Measurements from ENCODE around the gene KMT2C.
"Not testable (repeated sequence)": the region's sequence is repeated elsewhere in the genome, so short reads cannot be mapped to it uniquely, and the experiment has no call there.

Gene KMT2C

GRCh38 chr7:152402384-152403250 is 33.2 kb downstream of the KMT2C start:
- DNase-seq (ENCODE audit: low read depth in 3 of 3): no peak

GRCh38 chr7:152399344-152399743 is 36.5 kb downstream of the KMT2C start:
- no peak for DNase-seq (ENCODE audit: low read depth in 3 of 3)

GRCh38 chr7:152395112-152395511 is 40.7 kb downstream of the KMT2C start:
- no peak for DNase-seq (ENCODE audit: low read depth in 3 of 3)

- not testable (repeated sequence) for DNase-seq (ENCODE audit: low read depth in 3 of 3)
These were observed 41.6 kb downstream of the KMT2C start for GRCh38 chr7:152394214-152394613.

GRCh38 chr7:152392254-152392653 is 43.5 kb downstream of the KMT2C start:
- DNase-seq (ENCODE audit: low read depth in 3 of 3): no peak

GRCh38 chr7:152386136-152386764 is 49.6 kb downstream of the KMT2C start:
- DNase-seq (ENCODE audit: low read depth in 3 of 3): not testable (repeated sequence)

- not testable (repeated sequence) for DNase-seq (ENCODE audit: low read depth in 3 of 3)
These were observed 51.3 kb downstream of the KMT2C start for GRCh38 chr7:152384235-152385200.

GRCh38 chr7:152383341-152384234 is 52.2 kb downstream of the KMT2C start:
- DNase-seq (ENCODE audit: low read depth in 3 of 3): no peak

GRCh38 chr7:152382244-152382643 is 53.6 kb downstream of the KMT2C start:
- DNase-seq (ENCODE audit: low read depth in 3 of 3): peak in 1 of 3 experiments; percentile 13

GRCh38 chr7:152380931-152381578 is 54.7 kb downstream of the KMT2C start:
- not testable (repeated sequence) for DNase-seq (ENCODE audit: low read depth in 3 of 3)

- DNase-seq (ENCODE audit: low read depth in 3 of 3): not testable (repeated sequence)
These were observed 57.3 kb downstream of the KMT2C start for GRCh38 chr7:152378497-152378896.

- DNase-seq (ENCODE audit: low read depth in 3 of 3): not testable (repeated sequence)
These were observed 58.9 kb downstream of the KMT2C start for GRCh38 chr7:152376716-152377484.

- DNase-seq (ENCODE audit: low read depth in 3 of 3): no peak
These were observed 65.5 kb downstream of the KMT2C start for GRCh38 chr7:152370297-152370696.

- DNase-seq (ENCODE audit: low read depth in 3 of 3): no peak
These were observed 66.3 kb downstream of the KMT2C start for GRCh38 chr7:152369518-152369917.

GRCh38 chr7:152367170-152367569 is 68.6 kb downstream of the KMT2C start:
- no peak for DNase-seq (ENCODE audit: low read depth in 3 of 3)

- DNase-seq (ENCODE audit: low read depth in 3 of 3): no peak
These were observed 69.1 kb downstream of the KMT2C start for GRCh38 chr7:152366662-152367061.

- no peak for DNase-seq (ENCODE audit: low read depth in 3 of 3)
These were observed 69.7 kb downstream of the KMT2C start for GRCh38 chr7:152365982-152366603.

GRCh38 chr7:152363798-152364197 is 72.0 kb downstream of the KMT2C start:
- DNase-seq (ENCODE audit: low read depth in 3 of 3): no peak

All from stimulated activated CD4-positive, alpha-beta T cell treated with anti-CD3 and anti-CD28 coated beads, TNF-alpha, amount 100 ng/mL, for 24 hours (primary cell).